ENCODE data around the gene AGPAT3.

AGPAT3 gene

DNA sequence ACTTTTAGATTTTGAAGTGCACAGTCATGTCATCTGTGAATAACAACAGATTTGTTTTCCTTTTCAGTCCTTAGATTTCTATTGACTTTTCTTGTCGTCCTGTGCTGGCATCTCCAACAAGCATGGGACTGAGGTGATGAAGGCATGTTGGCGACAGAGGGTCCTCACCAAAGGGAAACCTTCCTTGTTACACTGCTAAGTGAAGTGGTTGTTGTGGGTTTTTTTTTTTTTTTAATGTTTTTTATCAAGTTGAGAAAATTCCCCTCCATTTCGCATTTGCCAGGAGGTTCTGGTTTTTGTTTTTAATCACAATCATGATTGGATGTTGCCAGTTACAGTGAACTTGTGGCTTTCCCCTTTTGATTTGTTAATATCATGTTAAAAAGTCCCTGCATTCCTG is 24.0 kb downstream of the AGPAT3 start:
- POLR2A ChIA-PET, result interaction anchor here (0.7 kb wide), 1 partner anchor 74 kb away, joined by 3 read pairs; no protein-coding TSS in a partner anchor
- no peak overlapping the region for H3K4me3 ChIP-seq (ENCODE audit: low read depth, low read length)
- TF ChIP-seq SALL2 (tag by site-specific recombination; IDR thresholded peaks at IDR 0.05; ENCODE audit: borderline replicate concordance), result no peak

DNA sequence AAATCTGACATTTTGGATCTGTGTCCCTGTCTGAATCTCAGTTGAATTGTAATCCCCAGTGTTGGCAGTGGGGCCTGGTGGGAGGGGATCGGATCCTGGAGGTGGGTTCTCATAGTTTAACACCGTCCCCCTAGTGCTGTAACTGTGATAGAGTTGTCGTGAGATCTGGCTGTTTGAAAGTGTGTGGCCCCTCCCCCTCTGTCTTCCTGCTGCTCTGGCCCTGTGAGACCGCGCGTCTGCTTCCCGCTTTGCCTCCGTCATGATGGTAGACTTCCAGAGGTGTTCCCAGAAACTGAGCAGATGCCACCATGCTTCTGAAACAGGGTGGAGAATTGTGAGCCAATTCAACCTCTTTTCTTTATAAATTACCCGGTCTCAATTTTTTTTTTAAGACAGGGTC is 25.0 kb downstream of the AGPAT3 start:
- Histone ChIP-seq H3K4me1 (ENCODE audit: control insufficient read depth, insufficient read depth, low read length) (peaks cover 8% of the 10 kb centered on the region; the same call in 1 of the 2 replicates), H3K36me3 (ENCODE audit: control insufficient read depth in 2 of 2, insufficient read depth in 1 of 2, low read length in 2 of 2) (peaks cover 0 to 7% of the 10 kb centered on the region in 2 experiments; a peak in 2 of 3 replicates), H3K4me3 (ENCODE audit: low read depth, low read length) (no peak overlapping the region), H3K27ac (ENCODE audit: extremely low read depth, low read depth, low read length) (no peak overlapping the region), H3K9me3 (ENCODE audit: control insufficient read depth, insufficient read depth, low read depth, low read length) (no peaks in the 10 kb centered on the region)
- CTCF ChIA-PET, result no interaction called here
- POLR2A ChIA-PET, result no interaction called here
- no peak for TF ChIP-seq ZNF16 (tag by site-specific recombination; IDR thresholded peaks at IDR 0.05; ENCODE audit: low read depth)
- TF ChIP-seq ZNF184 (tag by site-specific recombination; IDR thresholded peaks at IDR 0.05), result 0 out of 2 replicates have a peak, but pooled peaks have one; percentile 0
- 0 out of 2 replicates have a peak, but pooled peaks have one; percentile 23 for TF ChIP-seq ZNF341 (tag by site-specific recombination; IDR thresholded peaks at IDR 0.05; ENCODE audit: low read depth)

More for the DNA sequence above, 24.0 kb downstream of the AGPAT3 start:
- H3K9me3 ChIP-seq (ENCODE audit: control insufficient read depth, insufficient read depth, low read depth, low read length), result no peaks in the 10 kb centered on the region
- no peak overlapping the region for H3K27ac ChIP-seq (ENCODE audit: extremely low read depth, low read depth, low read length)
- H3K36me3 ChIP-seq (ENCODE audit: control insufficient read depth in 2 of 2, insufficient read depth in 1 of 2, low read length in 2 of 2), result peaks cover 0 to 7% of the 10 kb centered on the region in 2 experiments; a peak in 2 of 3 replicates
- peaks cover 17% of the 10 kb centered on the region for H3K4me1 ChIP-seq (ENCODE audit: control insufficient read depth, insufficient read depth, low read length)
- CTCF ChIA-PET, result no interaction called here

DNA sequence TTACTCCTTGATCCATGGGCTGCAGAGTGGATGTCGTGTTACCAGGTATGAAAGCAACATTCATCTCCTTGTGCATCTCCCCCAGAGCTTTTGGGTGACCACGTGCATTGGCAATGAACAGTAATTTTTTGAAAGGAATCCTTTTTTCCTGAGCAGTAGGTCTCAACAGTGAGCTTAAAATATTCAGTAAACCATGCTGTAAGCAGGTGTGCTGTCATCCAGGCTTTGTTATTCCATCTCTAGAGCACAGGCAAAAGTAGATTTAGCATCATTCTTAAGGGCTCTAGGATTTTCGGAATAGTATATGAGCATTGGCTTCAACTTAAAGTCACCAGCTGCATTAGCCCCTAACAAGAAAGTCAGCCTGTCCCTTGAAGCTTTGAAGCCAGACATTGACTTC is 27.3 kb downstream of the AGPAT3 start:
- ChIA-PET CTCF (interaction anchor here (0.6 to 1.8 kb wide), 4 partner anchors 12 to 124 kb away, joined by 3 to 5 read pairs (median 3); no protein-coding TSS in a partner anchor), POLR2A (interaction anchor here (1.0 kb wide), 1 partner anchor 8 kb away, joined by 5 read pairs; no protein-coding TSS in a partner anchor)
- TF ChIP-seq SETDB1 (IDR thresholded peaks at IDR 0.05; ENCODE audit: insufficient read length, low read length) (peak; percentile 24), ZNF596 (tag by site-specific recombination; IDR thresholded peaks at IDR 0.05) (no peak)
- H3K4me3 ChIP-seq (ENCODE audit: low read depth, low read length), result no peak overlapping the region
- no peaks in the 10 kb centered on the region for H3K9me3 ChIP-seq (ENCODE audit: control insufficient read depth, insufficient read depth, low read depth, low read length)
- no peak overlapping the region for H3K27ac ChIP-seq (ENCODE audit: extremely low read depth, low read depth, low read length)
- peaks cover 0 to 7% of the 10 kb centered on the region in 2 experiments; a peak in 2 of 3 replicates for H3K36me3 ChIP-seq (ENCODE audit: control insufficient read depth in 2 of 2, insufficient read depth in 1 of 2, low read length in 2 of 2)
- peaks cover 8% of the 10 kb centered on the region; the same call in 1 of the 2 replicates for H3K4me1 ChIP-seq (ENCODE audit: control insufficient read depth, insufficient read depth, low read length)

DNA sequence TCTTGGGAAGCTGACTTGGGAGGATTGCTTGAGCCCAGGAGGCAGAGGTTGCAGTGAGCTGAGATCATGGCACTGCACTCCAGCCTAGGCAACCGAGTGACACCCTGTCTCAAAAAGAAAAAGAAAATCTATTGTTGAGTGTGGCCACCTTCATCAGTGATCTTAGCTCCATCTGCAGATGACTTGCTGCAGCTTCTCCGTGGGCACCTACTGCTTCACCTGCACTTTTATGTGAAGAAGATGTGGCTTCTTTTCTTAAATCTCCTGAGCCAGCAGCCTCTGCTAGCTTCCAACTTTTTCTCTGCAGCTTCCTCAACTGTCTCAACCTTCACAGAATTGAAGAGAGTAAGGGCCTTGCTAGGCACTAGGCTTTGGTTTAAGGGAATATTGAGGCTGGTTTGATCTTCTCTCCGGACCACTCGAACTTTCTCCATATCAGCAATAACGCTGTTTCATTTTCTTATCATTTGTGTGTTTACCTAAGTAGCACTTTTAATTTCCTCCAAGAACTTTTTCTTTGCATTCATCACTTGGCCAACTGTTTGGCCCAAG is 28.0 kb downstream of the AGPAT3 start:
- CTCF ChIA-PET, result interaction anchor here (0.6 to 2.3 kb wide), 6 partner anchors 12 to 123 kb away, joined by 3 to 12 read pairs (median 4); no protein-coding TSS in a partner anchor
- Histone ChIP-seq H3K36me3 (ENCODE audit: control insufficient read depth in 2 of 2, insufficient read depth in 1 of 2, low read length in 2 of 2) (peaks cover 0 to 4% of the 10 kb centered on the region in 2 experiments; a peak in 2 of 3 replicates), H3K9me3 (ENCODE audit: control insufficient read depth, insufficient read depth, low read depth, low read length) (no peaks in the 10 kb centered on the region), H3K4me3 (ENCODE audit: low read depth, low read length) (no peak overlapping the region), H3K27ac (ENCODE audit: extremely low read depth, low read depth, low read length) (peak overlapping the region; percentile 25; the same call in 1 of the 2 replicates), H3K4me1 (ENCODE audit: control insufficient read depth, insufficient read depth, low read length) (peaks cover 8% of the 10 kb centered on the region; the same call in 1 of the 2 replicates)
- TF ChIP-seq PRDM1 (tag by site-specific recombination; IDR thresholded peaks at IDR 0.05), result peak; percentile 86; the same call in 1 of the 2 replicates
- TF ChIP-seq KLF1 (tag by site-specific recombination; IDR thresholded peaks at IDR 0.05), result no peak
- POLR2A ChIA-PET, result interaction anchor here (1.0 kb wide), 1 partner anchor 9 kb away, joined by 5 read pairs; no protein-coding TSS in a partner anchor

DNA sequence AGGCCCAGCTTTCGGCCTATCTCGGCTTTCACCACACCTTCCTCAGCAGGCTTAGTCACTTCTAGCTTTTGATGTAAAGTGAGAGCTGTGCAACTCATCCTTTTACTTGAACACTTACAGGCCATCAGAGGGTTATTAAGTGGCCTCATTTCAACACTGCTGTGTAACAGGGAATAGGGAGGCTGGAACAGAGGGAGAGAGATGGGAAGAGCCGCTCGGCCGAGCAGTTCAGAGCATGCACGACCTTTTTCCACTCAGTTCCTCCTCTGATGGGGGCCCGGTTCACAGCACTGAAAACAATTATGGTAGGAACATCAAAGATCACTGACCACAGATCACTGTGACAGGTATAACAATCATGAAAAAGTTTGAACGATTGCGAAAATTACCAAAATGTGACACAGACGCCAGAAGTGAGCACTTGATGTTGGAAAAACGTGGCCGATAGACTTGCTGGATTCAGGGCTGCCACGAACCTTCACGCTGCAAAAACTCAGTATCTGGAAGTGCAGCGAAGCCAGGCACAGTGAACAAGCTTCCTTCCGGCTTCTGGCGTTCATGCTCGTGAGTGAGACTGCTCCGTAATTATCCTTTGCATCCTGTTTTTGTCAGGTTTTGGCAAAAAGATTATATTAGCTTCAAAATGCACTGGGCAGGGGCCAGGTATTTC is 28.6 kb downstream of the AGPAT3 start:
- POLR2A ChIA-PET, result interaction anchor here (0.7 kb wide), 1 partner anchor 80 kb away, joined by 6 read pairs; no protein-coding TSS in a partner anchor
- CTCF ChIA-PET, result interaction anchor here (0.6 to 2.3 kb wide), 3 partner anchors 45 to 82 kb away, joined by 3 to 12 read pairs (median 4); no protein-coding TSS in a partner anchor
- Histone ChIP-seq H3K4me3 (ENCODE audit: low read depth, low read length) (no peak overlapping the region), H3K27ac (ENCODE audit: extremely low read depth, low read depth, low read length) (peak overlapping the region; percentile 25; the same call in 1 of the 2 replicates), H3K36me3 (ENCODE audit: control insufficient read depth in 2 of 2, insufficient read depth in 1 of 2, low read length in 2 of 2) (peaks cover under 1 to 4% of the 10 kb centered on the region in 2 experiments), H3K4me1 (ENCODE audit: control insufficient read depth, insufficient read depth, low read length) (peaks cover 8% of the 10 kb centered on the region; the same call in 1 of the 2 replicates), H3K9me3 (ENCODE audit: control insufficient read depth, insufficient read depth, low read depth, low read length) (no peaks in the 10 kb centered on the region)
- TF ChIP-seq ZNF157 (tag by site-specific recombination; IDR thresholded peaks at IDR 0.05) (no peak), WT1 (tag by site-specific recombination; IDR thresholded peaks at IDR 0.05) (no peak), ZNF585B (tag by site-specific recombination; IDR thresholded peaks at IDR 0.05) (no peak), ZNF433 (tag by site-specific recombination; IDR thresholded peaks at IDR 0.05; ENCODE audit: low read depth) (no peak), ZNF341 (tag by site-specific recombination; IDR thresholded peaks at IDR 0.05; ENCODE audit: low read depth) (peak; percentile 53)
- TF ChIP-seq, protein P1, sequence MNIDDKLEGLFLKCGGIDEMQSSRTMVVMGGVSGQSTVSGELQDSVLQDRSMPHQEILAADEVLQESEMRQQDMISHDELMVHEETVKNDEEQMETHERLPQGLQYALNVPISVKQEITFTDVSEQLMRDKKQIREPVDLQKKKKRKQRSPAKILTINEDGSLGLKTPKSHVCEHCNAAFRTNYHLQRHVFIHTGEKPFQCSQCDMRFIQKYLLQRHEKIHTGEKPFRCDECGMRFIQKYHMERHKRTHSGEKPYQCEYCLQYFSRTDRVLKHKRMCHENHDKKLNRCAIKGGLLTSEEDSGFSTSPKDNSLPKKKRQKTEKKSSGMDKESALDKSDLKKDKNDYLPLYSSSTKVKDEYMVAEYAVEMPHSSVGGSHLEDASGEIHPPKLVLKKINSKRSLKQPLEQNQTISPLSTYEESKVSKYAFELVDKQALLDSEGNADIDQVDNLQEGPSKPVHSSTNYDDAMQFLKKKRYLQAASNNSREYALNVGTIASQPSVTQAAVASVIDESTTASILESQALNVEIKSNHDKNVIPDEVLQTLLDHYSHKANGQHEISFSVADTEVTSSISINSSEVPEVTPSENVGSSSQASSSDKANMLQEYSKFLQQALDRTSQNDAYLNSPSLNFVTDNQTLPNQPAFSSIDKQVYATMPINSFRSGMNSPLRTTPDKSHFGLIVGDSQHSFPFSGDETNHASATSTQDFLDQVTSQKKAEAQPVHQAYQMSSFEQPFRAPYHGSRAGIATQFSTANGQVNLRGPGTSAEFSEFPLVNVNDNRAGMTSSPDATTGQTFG (tag by site-specific recombination; IDR thresholded peaks at IDR 0.05; ENCODE audit: borderline replicate concordance), result no peak
